Prostate gland (tissue), 2 donors: ENCODE results near the gene CLIP3. TPM values are rescaled to one million over a fixed set of nuclear protein-coding genes. Genes with fewer than 3 reads are reported as not detected.

Experiments used
- DNase-seq: peaks from one replicate; pipeline ENCODE4 v3.0.0-alpha.2; 2019; ENCODE audit warnings: low spot score
- H3K27ac ChIP-seq, 2 donors: fragments of 200-600 bp; sonication (generic); 2 replicates each; pipeline ENCODE4 v1.5.1; 2017 to 2019
- H3K27me3 ChIP-seq: fragments of 200-600 bp; sonication (generic); replicated peaks from 2 replicates; pipeline ENCODE4 v1.5.1; 2019; ENCODE audit not compliant: insufficient read depth
- H3K36me3 ChIP-seq, 2 donors: fragments of 200-600 bp; sonication (generic); 1 replicate in 1 of 2; 2 replicates in 1 of 2; pipeline versions ENCODE4 v1.5.1 to v1.8.1; 2017 to 2019
- H3K4me1 ChIP-seq: fragments of 200-600 bp; sonication (generic); replicated peaks from 2 replicates; pipeline ENCODE4 v1.5.1; 2019
- H3K4me3 ChIP-seq, 2 donors: fragments of 200-600 bp; sonication (generic); 2 replicates each; pipeline ENCODE4 v1.5.1; 2017 to 2019
- H3K9me3 ChIP-seq: fragments of 200-600 bp; sonication (generic); 2 replicates; pipeline ENCODE4 v1.5.1; 2017
- CTCF ChIP-seq, 4 experiments: fragments of 200-600 bp in 2 of 4; fragments of 450-650 bp in 2 of 4; sonication (generic) in 2 of 4; IDR thresholded peaks; 1 replicate in 3 of 4; 2 replicates in 1 of 4; pipeline ENCODE4 v1.5.1; 2016 to 2019; ENCODE audit warnings: antibody characterized with exemption in 4 of 4, mild to moderate bottlenecking in 2 of 4, moderate library complexity in 2 of 4
- POLR2A ChIP-seq: fragments of 450-650 bp; IDR thresholded peaks from one replicate; pipeline ENCODE4 v1.6.1; 2016; ENCODE audit warnings: antibody characterized with exemption, mild to moderate bottlenecking
- POLR2AphosphoS5 ChIP-seq: sonication (generic); formaldehyde crosslinking; IDR thresholded peaks from one replicate; pipeline ENCODE4 v1.6.1; 2017; ENCODE audit warnings: antibody characterized with exemption
- WGBS: methylation state at CpG from one replicate; pipeline ENCODE4 v1.1.5; 2018; 5-methylcytosine and 5-hydroxymethylcytosine counted together
- intact Hi-C: fragments of 100-400 bp; cut with DNase I; formaldehyde crosslinking; loops from one replicate; pipeline ENCODE4 v1.14.2; 2022
- total RNA-seq, 2 donors: library from RNA; depleted of rRNA; stranded (reverse); fragments of >200 nt; gene quantifications; one replicate each; pipeline ENCODE4 v1.1.0, GENCODE V29; 2016

CLIP3 gene
- total RNA-seq, 2 donors from 2014 or later, result 7.4 to 31.2 TPM

DNA sequence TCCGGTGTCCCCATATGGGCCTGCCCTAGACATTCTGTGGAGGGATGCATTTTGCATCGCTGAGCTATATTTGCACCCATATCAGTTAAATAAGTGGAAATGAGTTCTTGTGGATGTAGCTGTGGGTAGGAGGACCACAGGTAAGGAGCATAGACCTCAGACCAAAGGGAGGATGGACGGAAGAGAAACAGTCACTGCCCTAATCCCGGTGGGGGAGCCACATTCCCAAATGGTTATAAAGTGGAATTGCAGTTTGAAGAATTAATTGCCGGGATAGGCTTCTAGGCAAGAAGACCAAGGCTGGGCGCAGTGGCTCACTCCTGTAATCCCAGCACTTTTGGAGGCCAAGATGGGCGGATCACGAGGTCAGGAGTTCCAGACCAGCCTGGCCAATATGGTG lies 35.9 kb downstream of the CLIP3 start:
- DNase-seq, result no peak
- H3K4me3 ChIP-seq, result no peak overlapping the region
- no peaks in the 10 kb centered on the region for H3K27me3 ChIP-seq
- H3K36me3 ChIP-seq, result no peaks in the 10 kb centered on the region
- WGBS, result 85% methylated on average over 8 of the region's 8 CpGs
- H3K27ac ChIP-seq, result no peak overlapping the region
- TF ChIP-seq CTCF (IDR thresholded peaks at IDR 0.05) (no peak), POLR2A (no peak), POLR2AphosphoS5 (no peak)
- no peaks in the 10 kb centered on the region for H3K9me3 ChIP-seq
- intact Hi-C loops, result no loop called here
- H3K4me1 ChIP-seq, result peaks cover 9% of the 10 kb centered on the region

GRCh38 chr19:35995048-35995993 lies 37.4 kb downstream of the CLIP3 start, which contains the start of gene SDHAF1:
TSS of gene SDHAF1 (plus strand) at chr19:35995188. CDS start at chr19:35995275, 87 bp downstream.
- Histone ChIP-seq H3K27me3 (no peaks in the 10 kb centered on the region), H3K9me3 (no peaks in the 10 kb centered on the region), H3K4me3 (peak within 1 kb of the TSS; percentile 63 to 69), H3K27ac (peak within 1 kb of the TSS; percentile 66 to 69), H3K4me1 (peaks cover 9% of the 10 kb centered on the region), H3K36me3 (no peaks in the 10 kb centered on the region)
- TF ChIP-seq CTCF (IDR thresholded peaks at IDR 0.05) (peak in 1 of 4 experiments; percentile 15), POLR2A (peak; percentile 44), POLR2AphosphoS5 (peak; percentile 95)
- WGBS, result under 1% methylated on average over 54 of the region's 97 CpGs
- peak; percentile 92 for DNase-seq
- intact Hi-C loops, result no loop called here

DNA sequence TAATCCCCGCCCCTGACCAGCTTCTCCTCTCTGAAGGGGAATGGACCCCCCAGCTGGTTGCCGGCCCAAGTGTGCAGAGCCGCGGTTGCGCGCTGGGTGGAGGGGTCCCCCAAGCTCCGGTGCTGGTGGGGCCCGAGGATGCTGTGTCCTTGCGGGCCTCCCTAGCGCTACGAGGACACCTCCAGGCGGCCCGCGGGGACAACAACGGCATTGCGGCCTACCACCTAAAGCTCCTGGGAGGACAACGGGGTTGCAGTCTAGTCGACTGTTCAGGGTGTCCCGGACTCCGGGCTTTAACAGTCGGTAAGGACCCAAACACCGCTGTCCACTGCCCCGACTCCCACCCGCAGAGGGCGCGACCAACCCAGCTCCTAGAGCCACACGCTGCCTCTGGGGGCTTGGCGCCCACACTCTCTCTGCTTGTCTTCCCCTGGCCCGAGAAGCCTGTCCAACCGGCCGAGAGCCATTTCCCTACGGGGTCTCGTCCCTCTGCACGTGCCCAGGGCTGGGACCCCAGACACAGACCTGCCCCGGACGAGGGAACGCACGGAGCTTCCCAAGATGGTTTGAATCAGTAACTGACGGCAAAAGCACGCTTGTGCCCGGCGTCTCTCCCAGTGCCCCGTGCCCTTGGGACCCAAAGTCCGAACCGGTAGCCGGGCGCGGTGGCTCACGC lies 38.6 kb downstream of the CLIP3 start:
- H3K4me1 ChIP-seq, result peaks cover 9% of the 10 kb centered on the region
- no peaks in the 10 kb centered on the region for H3K36me3 ChIP-seq
- H3K27ac ChIP-seq, result no peak overlapping the region
- WGBS, result 41% methylated on average over 48 of the region's 49 CpGs
- intact Hi-C loops, result no loop called here
- peak overlapping the region; percentile 63 to 69 for H3K4me3 ChIP-seq
- TF ChIP-seq POLR2A, result no peak
- TF ChIP-seq POLR2AphosphoS5, result no peak
- TF ChIP-seq CTCF (IDR thresholded peaks at IDR 0.05), result no peak
- no peaks in the 10 kb centered on the region for H3K27me3 ChIP-seq
- no peaks in the 10 kb centered on the region for H3K9me3 ChIP-seq
- DNase-seq, result no peak

- WGBS, result 87% methylated on average over 8 of the region's 8 CpGs
- intact Hi-C loops, result no loop called here
- Histone ChIP-seq H3K9me3 (no peaks in the 10 kb centered on the region), H3K4me1 (peaks cover 9% of the 10 kb centered on the region), H3K27me3 (no peaks in the 10 kb centered on the region), H3K27ac (no peak overlapping the region), H3K4me3 (no peak overlapping the region), H3K36me3 (no peaks in the 10 kb centered on the region)
- no peak for TF ChIP-seq CTCF (IDR thresholded peaks at IDR 0.05)
- TF ChIP-seq POLR2AphosphoS5, result no peak
- no peak for TF ChIP-seq POLR2A
- DNase-seq, result no peak
Observed at GRCh38 chr19:35992907-35993765, 39.5 kb downstream of the CLIP3 start.
